HG02588 (cell line): Measurements from ENCODE around the gene RABGAP1.

Experiments used
- ATAC-seq: cut with Tn5 transposase; IDR thresholded peaks from one replicate; pipeline ENCODE4 v1.9.1; 2021; ENCODE audit warnings: mild to moderate bottlenecking, moderate library complexity; ENCODE audit not compliant: unreplicated experiment

The RABGAP1 gene

DNA sequence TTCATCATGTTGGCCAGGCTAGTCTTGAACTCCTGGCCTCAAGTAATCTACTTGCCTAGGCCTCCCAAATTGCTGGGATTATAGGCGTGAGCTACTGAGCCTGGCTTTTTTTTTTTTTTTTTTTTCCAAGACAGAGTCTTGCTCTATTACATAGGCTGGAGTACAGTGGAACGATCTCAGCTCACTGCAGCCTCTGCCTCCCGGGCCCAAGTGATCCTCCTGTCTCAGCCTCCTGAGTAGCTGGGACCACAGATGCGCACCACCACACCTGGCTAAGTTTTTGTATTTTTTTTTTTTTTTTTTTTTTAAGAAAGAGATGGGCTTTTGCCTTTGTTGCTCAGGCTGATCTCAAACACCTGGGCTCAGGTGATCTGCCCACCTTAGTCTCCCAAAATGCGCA, 66.4 kb downstream of the RABGAP1 start:
- ATAC-seq = no peak

DNA sequence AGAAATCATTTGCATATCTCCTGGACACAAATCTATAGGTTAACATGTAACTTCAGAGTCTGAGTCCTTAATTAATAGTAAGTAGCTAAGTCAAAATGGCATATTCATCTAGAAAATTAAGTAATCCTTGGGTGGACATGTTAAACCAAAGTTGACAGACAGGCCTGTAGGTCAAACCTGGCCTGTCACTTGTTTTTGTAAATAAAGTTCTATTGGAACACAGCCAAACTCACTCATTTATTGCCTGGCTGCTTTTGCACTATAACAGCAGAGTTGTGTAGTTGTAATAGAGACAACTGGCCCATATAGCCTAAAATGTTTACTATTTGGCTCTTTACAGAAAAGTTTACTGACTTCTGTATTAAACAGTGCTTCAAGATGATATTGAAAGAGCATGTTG, 68.1 kb downstream of the RABGAP1 start:
- ATAC-seq = no peak

DNA sequence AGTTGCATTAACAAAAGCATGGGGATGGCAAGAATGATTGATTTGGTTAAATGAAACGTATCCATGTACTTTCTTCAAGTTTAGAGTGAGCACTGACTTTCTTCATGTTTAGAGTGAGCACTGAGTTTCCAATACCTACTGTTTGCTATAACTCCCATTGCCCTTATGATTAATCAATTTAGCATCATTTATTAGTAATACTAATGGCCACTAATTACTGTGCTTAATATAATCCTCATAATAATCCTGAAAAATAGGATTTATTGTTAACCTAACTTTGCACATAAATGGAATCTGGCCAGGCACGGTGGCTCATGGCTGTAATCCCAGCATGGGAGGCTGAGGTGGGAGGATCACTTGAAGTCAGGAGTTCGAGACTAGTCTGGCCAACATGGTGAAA, 70.6 kb downstream of the RABGAP1 start:
- ATAC-seq = no peak

DNA sequence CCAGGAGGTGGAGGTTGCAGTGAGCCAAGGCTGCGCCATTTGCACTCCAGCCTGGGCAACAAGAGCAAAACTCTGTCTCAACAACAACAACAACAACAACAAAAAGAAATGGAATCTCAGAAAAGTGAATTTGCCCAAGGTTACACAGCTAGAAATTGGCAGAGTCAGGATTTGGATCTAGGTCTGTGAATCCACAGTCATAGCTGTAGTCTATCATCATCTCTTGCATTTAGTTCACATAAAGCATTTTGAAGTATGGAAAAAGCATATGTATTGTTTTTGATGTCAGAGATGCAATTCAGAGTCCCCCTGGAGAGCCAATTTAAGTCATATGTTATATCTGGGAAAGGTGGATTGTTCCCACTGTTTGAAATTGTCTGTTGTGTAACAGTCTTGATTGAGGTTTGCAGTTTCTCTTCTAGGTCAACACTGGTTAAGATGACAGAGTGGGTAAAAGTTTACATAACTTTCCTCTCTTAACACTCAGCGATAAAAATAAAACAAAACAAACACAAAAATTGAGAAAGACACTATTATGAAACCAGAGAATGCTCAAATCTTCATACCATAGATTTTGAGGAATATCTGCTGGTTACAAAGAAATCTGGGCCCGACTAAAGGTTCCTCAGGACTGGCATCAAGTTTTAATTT, 71.2 kb downstream of the RABGAP1 start:
- ATAC-seq = no peak

DNA sequence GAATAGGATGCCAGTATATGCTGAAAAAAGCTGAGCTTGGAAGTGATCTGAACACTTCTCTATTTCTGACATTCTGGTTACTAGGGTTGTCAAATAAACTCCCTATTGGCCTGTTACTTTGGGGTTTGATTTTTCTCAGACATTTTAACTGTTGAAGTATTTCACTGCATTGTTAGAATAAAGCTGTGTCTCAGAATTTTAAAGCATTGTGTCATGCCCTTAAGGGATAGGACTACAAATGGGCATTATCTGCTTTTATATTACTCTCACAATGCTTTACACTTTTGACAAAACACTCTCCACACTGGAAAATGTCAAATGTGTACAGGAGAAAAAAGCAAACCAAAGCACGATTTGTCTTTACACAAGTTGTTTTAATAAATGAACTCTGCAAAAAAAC, 75.8 kb downstream of the RABGAP1 start:
- ATAC-seq = no peak

DNA sequence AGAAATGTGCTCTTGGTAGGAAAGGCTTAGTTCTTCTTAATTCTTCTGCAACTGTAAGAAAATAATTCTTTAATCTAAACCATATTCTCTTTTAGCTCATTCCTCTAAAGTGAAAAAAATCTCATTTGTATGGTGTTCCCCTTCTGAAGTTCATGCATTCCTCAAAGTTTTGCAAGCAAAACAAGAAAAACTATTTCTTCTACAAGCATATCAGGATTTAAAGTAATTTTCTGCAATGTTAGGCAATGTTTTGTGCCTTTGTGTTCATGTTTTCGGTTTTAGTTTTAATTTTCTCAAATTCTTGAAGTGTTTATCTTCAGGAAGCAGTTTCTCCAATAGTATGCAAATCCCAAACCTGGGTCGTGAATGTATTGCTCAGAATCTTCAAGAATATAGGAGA, 80.0 kb downstream of the RABGAP1 start:
- no peak for ATAC-seq

DNA sequence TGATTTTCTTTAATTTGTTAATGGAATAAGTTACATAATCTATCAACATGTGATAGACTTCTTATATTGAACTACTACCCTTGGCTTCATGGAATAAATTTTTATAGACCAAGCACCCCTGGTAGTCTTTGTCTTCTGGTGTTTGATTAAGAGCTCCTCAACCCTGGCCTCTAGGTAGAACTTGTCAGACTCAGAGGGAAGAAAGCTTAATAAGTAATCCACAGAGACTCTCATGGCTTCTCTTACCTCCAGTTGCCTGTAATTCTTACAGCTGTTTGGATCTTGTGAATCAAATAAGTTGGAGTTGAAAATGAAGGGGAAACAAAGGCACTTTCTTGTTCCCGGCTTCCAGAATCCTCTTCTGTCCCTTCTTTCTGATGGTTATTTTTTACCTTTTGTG, 85.6 kb downstream of the RABGAP1 start:
- no peak for ATAC-seq

DNA sequence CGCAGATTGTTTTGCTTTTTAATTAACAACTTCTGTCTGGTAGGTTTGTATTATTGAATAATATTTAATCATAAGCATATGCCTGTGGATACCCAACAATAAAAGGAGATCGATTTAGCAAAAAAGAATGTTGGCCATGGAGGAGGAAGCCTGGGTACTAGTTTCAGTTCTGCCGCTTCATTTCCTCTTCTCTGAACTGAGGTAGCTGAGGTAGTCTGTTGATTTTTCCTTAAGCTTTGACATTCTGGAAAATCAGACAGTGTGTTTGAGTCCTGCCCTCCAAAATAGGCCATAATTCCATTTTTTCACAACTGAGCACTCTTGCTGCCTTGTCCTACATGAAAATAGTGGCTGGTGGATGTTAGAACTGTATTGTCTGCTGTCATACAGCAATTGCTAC, 86.7 kb downstream of the RABGAP1 start:
- no peak for ATAC-seq

DNA sequence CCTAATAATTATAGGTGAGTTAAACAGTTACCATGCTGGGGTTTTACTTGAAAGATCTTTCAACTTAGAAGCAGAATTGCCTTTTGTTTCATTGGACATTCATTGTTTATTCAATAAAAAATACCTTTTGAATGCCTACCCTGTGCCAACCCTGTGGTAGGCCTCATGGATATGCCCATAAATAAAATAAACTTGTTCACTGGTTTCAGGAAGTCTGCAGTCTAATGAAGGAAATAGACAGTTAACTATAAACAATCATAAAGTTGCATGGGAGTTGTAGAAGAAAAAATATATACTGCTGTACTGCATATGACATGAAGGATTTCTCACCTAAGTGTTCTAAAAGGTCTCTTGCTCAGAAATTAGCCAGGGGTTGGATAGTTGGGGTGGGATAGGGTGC, 87.3 kb downstream of the RABGAP1 start:
- ATAC-seq = no peak

DNA sequence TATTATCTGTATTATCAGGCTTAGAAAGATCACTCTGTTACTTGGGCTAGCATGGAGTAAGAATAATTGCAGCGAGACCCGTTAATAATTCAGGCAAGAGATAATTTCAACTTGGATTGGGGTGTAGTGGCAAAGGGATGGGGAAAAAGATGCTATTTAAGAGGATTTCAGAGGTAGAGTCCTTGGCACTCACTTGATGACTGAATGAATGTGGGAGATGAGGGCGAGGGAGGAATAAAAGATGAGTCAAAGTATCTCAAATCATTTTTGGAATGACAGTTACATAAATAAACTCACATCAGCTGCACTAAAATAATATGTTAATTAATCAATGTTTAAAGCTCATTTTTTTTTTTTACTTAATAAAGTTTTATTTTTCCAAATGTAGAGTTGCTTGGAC, 88.2 kb downstream of the RABGAP1 start:
- no peak for ATAC-seq

DNA sequence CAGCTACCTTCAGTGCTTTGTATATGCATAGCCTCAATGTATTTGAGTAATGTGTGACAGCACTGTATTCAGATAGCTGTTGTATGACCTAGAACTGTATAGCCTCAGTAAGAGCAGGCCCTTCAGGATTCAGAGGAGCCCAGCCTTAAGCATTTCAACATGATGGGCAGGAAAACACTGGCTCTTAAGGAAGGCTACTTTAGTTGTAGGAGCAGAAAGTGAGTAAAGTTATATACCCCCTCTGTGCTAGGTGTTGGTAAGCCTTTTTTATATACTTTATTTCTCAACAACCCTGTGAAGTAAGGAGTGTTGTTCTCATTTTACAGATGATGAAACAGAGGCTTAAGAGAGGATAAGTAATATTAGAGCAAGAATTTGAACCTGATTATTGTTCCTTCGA, 91.1 kb downstream of the RABGAP1 start:
- no peak for ATAC-seq

DNA sequence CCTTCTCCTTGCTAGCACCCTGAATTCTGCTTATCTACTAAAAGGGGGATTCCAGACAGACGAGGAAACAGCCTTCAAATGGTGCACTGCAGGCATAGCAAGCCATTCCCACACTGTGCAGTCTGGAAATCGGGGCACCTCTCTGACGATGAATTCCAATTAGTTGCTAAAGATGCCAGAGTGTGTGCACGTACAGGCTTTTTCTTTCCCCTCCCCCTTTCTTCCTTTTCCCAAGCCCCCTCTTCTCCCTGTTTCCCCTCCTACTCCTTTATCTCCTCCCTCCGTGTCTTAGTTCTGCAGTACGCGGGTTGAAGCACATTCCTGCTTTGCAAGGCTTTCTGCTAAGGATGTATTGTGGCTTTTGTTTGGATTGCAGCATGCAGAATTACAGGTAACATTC, 92.5 kb downstream of the RABGAP1 start, which contains the start of gene GPR21:
GPR21 (plus strand) TSS at position 316 of the 400 bp plus-strand sequence. CDS start 900 bp downstream, outside the sequence.
- ATAC-seq = no peak

DNA sequence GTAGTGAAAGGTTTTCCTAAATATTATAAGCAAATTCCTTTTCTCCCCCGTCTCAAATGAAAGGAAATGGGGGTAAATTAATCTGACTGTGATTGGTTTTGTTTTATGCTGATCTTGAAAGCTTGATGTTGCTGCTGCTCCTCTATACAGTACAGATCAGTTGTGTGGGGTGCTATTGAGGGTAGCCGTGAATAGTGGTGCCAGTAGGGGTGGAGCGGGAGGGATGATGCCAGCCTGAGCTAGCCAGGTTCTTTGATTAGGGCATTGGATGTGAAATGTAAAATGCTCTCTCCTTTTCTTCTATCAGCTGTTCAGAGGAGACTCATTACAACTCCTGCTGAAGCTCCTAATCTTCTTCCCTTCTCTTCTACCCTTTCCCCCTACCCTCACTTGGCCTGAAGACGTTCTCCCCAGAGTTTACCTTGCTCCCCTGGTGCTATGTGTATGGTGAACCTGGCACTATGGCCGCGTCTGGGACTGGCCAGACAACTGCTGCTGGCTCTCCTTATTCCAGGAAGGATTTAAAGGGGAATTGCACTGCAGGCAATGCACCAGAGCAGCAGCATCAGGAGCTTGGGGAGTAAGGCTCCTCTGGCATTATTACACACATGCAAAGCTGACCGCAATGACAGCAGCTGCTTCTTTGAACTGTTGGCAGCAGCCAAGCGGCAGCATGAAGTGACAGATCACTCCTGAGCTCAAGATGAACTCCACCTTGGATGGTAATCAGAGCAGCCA, 93.2 kb downstream of the RABGAP1 start:
- no peak for ATAC-seq

DNA sequence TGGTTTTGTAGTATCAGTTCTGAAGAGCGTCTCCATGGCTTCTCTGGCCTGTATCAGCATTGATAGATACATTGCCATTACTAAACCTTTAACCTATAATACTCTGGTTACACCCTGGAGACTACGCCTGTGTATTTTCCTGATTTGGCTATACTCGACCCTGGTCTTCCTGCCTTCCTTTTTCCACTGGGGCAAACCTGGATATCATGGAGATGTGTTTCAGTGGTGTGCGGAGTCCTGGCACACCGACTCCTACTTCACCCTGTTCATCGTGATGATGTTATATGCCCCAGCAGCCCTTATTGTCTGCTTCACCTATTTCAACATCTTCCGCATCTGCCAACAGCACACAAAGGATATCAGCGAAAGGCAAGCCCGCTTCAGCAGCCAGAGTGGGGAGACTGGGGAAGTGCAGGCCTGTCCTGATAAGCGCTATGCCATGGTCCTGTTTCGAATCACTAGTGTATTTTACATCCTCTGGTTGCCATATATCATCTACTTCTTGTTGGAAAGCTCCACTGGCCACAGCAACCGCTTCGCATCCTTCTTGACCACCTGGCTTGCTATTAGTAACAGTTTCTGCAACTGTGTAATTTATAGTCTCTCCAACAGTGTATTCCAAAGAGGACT, 94.2 kb downstream of the RABGAP1 start:
- no peak for ATAC-seq

DNA sequence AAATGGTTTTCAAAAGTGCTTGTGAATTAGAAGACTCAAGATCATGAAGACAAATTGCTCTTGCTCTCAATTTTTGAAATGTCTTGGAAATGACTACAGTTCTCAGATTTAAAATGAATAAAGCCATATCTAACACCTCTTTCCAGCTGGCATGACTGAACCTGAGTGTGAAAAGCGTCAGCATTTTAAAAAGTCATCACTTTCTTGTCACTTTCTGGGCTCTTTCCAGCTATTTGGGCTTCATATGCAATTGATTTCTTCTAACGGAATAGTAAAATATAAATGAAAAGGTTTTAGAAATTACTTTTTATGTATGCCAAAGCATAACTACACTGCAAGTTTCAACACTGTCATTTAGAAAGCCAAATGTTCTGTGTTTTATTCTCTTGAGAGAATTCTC, 95.0 kb downstream of the RABGAP1 start:
- no peak for ATAC-seq

DNA sequence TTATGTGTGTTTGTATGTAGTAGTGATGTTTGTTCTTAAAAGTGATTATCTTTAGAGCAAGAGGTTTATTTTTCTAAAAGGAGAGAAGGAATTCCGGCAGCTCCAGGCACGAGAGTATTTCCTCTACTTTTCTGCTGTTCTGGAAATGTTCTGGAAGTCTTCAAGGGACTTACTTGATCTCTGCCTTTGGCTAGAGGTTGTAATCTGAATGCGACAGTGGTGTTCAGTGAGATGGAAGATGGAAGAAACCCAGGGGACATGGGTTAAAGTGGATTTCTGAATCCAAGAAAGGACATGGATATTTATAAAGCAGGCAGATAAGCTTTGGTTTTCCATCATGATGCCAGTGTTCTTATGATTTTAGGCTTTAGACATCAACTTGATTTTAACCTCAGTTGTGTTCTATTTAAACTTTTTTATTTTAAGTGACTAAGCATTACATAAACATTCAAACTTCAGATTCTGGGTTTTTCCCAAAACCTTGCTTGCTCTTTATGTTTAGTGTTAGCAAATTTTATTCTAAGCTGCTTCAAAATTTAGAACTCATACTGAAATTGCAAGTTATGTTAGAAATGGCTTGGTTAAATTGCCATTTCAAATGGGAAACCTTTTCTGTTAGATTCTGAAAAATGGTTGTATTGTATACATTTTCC, 96.2 kb downstream of the RABGAP1 start:
- ATAC-seq = no peak

DNA sequence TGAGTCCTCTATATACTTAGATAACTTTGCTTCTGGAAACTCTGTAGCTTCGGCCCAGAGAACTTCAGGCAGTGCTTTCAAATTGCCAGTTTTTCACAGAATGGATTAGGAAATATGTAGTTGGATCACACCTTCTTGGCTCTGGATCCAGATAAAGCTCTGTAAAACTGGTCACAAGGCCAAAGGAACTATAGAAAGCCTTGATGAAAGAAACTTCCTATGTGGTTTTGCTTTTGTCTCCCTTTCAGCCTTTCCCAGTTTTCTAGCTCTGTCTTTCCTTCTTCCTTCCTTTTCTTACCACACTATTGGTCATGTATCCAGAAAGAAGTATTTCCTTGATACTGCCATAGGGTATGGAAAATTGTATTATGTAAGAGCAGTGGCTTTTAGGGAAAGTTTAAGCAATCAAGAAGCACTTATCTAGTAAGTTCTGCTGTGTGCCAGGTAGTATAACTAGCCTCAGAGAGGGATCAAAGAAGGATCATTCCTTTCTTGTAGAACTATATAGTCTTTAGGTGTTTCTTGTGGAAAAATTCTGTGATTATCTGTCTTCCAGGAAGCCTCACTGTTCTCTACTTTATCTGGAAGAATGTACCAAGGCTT, 98.9 kb downstream of the RABGAP1 start:
- no peak for ATAC-seq

DNA sequence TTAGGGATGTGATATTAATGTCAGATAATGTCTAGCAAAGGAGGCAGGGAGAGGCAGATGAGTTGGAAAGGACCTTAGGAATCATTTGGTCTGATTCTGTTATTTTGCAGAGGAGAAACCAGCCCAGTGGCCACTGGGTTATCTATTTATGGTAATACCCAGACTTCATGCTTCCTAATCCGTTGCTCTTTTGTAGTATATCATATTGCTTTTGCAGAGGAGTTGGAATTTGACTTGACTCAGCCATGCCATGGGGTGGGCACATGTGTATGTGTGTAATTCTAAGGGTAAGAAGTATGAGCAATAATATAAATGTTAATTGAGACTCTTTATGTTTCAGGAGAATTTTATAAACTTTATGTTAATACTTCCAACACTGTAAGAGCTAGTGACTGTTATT, 100.0 kb downstream of the RABGAP1 start:
- no peak for ATAC-seq

DNA sequence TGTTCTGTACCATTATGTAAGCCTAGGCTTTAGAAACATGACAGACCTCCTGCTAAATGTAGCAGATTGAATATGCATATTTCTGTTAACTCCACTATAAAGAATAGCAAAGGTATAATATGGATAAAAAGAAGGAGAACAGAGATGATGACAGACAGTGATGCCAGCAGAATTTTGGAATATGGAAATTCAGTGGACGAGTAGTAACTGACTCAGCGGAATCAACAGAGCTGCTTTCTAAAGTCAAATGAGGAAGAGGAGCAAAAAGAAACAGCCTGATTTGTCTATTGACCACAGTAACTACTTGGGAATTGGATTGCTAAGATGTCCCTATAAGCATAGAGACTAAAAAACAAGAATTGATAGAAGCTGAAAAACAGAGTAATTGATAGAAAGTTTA, 100.7 kb downstream of the RABGAP1 start:
- no peak for ATAC-seq

DNA sequence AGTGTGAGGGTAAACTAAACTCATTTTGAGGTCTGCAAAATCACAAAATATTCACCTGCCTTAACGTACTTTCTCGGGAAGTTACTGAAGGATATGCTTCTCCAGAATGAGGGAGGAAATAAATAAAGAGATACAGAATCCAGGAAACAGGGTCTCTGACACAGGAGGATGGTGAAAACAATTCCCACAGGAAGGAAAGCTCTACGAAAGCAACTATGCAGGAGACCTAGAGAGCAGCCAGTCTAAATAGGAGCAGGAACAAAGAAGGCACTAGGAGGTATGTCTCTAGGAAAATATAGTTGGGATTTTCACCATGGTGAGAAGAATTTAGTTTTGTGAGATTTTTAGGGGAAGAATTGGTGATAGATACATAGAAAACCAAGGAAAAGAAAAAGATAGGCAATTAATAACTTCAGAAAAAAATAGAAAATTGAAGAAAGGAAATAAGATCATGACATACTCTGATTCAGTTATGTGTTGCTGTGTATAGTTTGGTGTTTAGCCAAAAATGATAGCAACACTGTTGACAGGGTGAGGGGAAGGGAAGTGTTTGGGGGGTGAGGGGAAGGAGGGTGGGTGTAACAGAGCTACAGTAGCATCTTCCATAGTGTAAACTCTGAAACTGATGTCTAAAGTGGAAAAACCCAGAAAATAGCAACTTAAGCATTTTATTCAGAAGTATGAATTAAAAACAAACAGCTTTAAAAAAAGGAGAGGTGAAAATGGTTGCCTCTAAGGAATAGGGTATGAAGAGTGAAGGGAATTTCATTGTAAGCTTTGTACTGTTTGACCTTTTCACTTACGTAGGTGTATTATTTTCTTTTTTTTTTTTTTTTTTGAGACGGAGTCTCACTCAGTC, 102.5 kb downstream of the RABGAP1 start:
- no peak for ATAC-seq
